Astrocyte (in vitro differentiated cells and primary cell): ENCODE measurements around the gene GORASP2. TPM values are rescaled to one million over a fixed set of nuclear protein-coding genes. Genes with fewer than 3 reads are reported as not detected.

Experiments used
- DNase-seq: peaks from one replicate; pipeline ENCODE4 v3.0.0-alpha.2; 2010; ENCODE audit warnings: low read depth
- FAIRE-seq: peaks from 2 replicates; lab custom pipeline; 2011; peaks lifted over from hg19 to GRCh38; lab: Jason Lieb, UNC
- H2AFZ ChIP-seq: 2 replicates; pipeline ENCODE4 v1.6.0; 2012; ENCODE audit warnings: low read depth, low read length, inconsistent platforms
- H3K27ac ChIP-seq: 2 replicates; pipeline ENCODE4 v1.5.1; 2011; ENCODE audit warnings: low read depth, low read length, inconsistent platforms
- H3K27me3 ChIP-seq: 2 replicates; pipeline ENCODE4 v1.6.0; 2011; ENCODE audit warnings: low read length, inconsistent platforms; ENCODE audit not compliant: insufficient read depth
- H3K36me3 ChIP-seq: 2 replicates; pipeline ENCODE4 v1.5.1; 2011; ENCODE audit warnings: low read length, inconsistent platforms; ENCODE audit not compliant: insufficient read depth
- H3K4me1 ChIP-seq: 2 replicates; pipeline ENCODE4 v1.5.1; 2011; ENCODE audit warnings: low read length, inconsistent platforms; ENCODE audit not compliant: insufficient read depth
- H3K4me2 ChIP-seq: 2 replicates; pipeline ENCODE4 v1.6.0; 2012; ENCODE audit warnings: low read length, inconsistent platforms
- H3K4me3 ChIP-seq: 2 replicates; pipeline ENCODE4 v1.5.1; 2011; ENCODE audit warnings: low read depth, mild to moderate bottlenecking, low read length, inconsistent platforms; ENCODE audit not compliant: insufficient read depth
- H3K79me2 ChIP-seq: 2 replicates; pipeline ENCODE4 v1.6.0; 2012; ENCODE audit warnings: mild to moderate bottlenecking, low read length, inconsistent platforms; ENCODE audit not compliant: insufficient read depth
- H3K9ac ChIP-seq: 2 replicates; pipeline ENCODE4 v1.6.0; 2012; ENCODE audit warnings: mild to moderate bottlenecking, low read length, inconsistent platforms
- H3K9me3 ChIP-seq: 2 replicates; pipeline ENCODE4 v1.5.1; 2012; ENCODE audit warnings: low read depth, mild to moderate bottlenecking, low read length, inconsistent platforms; ENCODE audit not compliant: insufficient read depth
- H4K20me1 ChIP-seq: 2 replicates; pipeline ENCODE4 v1.6.0; 2012; ENCODE audit warnings: low read length, inconsistent platforms; ENCODE audit not compliant: insufficient read depth
- H3K27ac Mint-ChIP-seq: one replicate; pipeline ENCODE4 v1.8.0; 2021; ENCODE audit warnings: mild to moderate bottlenecking, mixed read lengths; ENCODE audit not compliant: unreplicated experiment
- H3K27me3 Mint-ChIP-seq: one replicate; pipeline ENCODE4 v1.8.0; 2021; ENCODE audit warnings: low read depth, mixed read lengths; ENCODE audit not compliant: unreplicated experiment
- H3K36me3 Mint-ChIP-seq: one replicate; pipeline ENCODE4 v1.8.0; 2021; ENCODE audit warnings: low read depth, mixed read lengths; ENCODE audit not compliant: unreplicated experiment
- H3K4me1 Mint-ChIP-seq: one replicate; pipeline ENCODE4 v1.8.0; 2021; ENCODE audit warnings: low read depth, mixed read lengths; ENCODE audit not compliant: unreplicated experiment
- H3K4me3 Mint-ChIP-seq: one replicate; pipeline ENCODE4 v1.8.0; 2021; ENCODE audit warnings: mild to moderate bottlenecking, moderate library complexity, mixed read lengths; ENCODE audit not compliant: unreplicated experiment
- H3K9me3 Mint-ChIP-seq: one replicate; pipeline ENCODE4 v1.8.0; 2021; ENCODE audit warnings: mild to moderate bottlenecking, mixed read lengths; ENCODE audit not compliant: unreplicated experiment
- CTCF ChIP-seq: IDR thresholded peaks from 2 replicates; pipeline ENCODE4 v1.5.1; 2011; ENCODE audit warnings: low read depth, mild to moderate bottlenecking, inconsistent platforms, low read length, moderate library complexity; ENCODE audit not compliant: insufficient read depth
- EZH2 ChIP-seq: IDR thresholded peaks from 2 replicates; pipeline ENCODE4 v1.6.1; 2012; ENCODE audit warnings: mild to moderate bottlenecking, low read length, inconsistent platforms; ENCODE audit not compliant: insufficient read depth
- total RNA-seq: library from RNA; stranded (reverse); gene quantifications from 2 replicates; pipeline ENCODE4 v1.2.1, GENCODE V29; 2021

Gene GORASP2
- total RNA-seq, 1 donor from 2014 or later = 116 TPM

- no peak overlapping the region for H3K27ac ChIP-seq
- H3K9me3 ChIP-seq = no peaks in the 10 kb centered on the region
- DNase-seq (no peak), FAIRE-seq (no peak)
- Mint-ChIP-seq H3K27ac (no peak overlapping the region), H3K36me3 (peaks cover 29% of the 10 kb centered on the region), H3K4me1 (peaks cover 12% of the 10 kb centered on the region), H3K27me3 (no peaks in the 10 kb centered on the region), H3K9me3 (no peaks in the 10 kb centered on the region), H3K4me3 (no peak overlapping the region)
- TF ChIP-seq EZH2 = no peak
- TF ChIP-seq CTCF = no peak
- H3K36me3 ChIP-seq = peaks cover 57% of the 10 kb centered on the region
- H3K4me3 ChIP-seq = no peak overlapping the region
- peaks cover 84% of the 10 kb centered on the region for H4K20me1 ChIP-seq
- H3K4me2 ChIP-seq = no peak overlapping the region
- no peak overlapping the region for H2AFZ ChIP-seq
- H3K4me1 ChIP-seq = no peaks in the 10 kb centered on the region
- H3K79me2 ChIP-seq = peaks cover 71% of the 10 kb centered on the region
- no peak overlapping the region for H3K9ac ChIP-seq
- H3K27me3 ChIP-seq = no peaks in the 10 kb centered on the region
Observed at GRCh38 chr2:170950221-170950761, 21.2 kb downstream of the GORASP2 start.

DNA sequence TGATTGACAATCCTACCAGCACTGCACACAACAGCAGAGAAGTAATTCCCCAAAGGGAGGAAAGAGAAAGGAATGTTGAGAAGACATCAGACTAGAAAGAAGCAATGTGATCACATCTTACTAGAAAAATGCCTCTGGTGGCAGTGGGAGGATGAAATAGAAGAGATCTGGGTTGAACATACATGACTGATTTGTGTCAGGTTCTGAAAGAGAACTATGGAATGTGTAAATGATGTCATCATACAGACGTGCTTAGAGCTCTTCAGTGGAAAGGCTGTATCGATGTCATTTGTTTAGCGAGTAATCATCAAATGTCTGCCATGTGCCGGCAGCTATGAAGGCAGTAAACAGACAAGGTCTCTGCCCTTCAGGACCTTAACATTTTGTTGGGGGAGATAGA lies 24.9 kb downstream of the GORASP2 start:
- peaks cover 84% of the 10 kb centered on the region for H3K36me3 ChIP-seq
- peak overlapping the region; percentile 55 for H3K4me3 Mint-ChIP-seq
- peaks cover 35% of the 10 kb centered on the region for H3K79me2 ChIP-seq
- H4K20me1 ChIP-seq = peaks cover 66% of the 10 kb centered on the region
- no peaks in the 10 kb centered on the region for H3K27me3 ChIP-seq
- no peak for TF ChIP-seq EZH2
- no peak for TF ChIP-seq CTCF
- H3K4me3 ChIP-seq = no peak overlapping the region
- peak overlapping the region; percentile 82 for H3K27ac Mint-ChIP-seq
- H3K4me1 ChIP-seq = no peaks in the 10 kb centered on the region
- no peaks in the 10 kb centered on the region for H3K9me3 Mint-ChIP-seq
- peaks cover 32% of the 10 kb centered on the region for H3K36me3 Mint-ChIP-seq
- H3K27me3 Mint-ChIP-seq = no peaks in the 10 kb centered on the region
- no peak overlapping the region for H3K9ac ChIP-seq
- FAIRE-seq (peak; percentile 5), DNase-seq (no peak)
- H2AFZ ChIP-seq = no peak overlapping the region
- H3K4me2 ChIP-seq = no peak overlapping the region
- H3K27ac ChIP-seq = no peak overlapping the region
- H3K9me3 ChIP-seq = no peaks in the 10 kb centered on the region
- peaks cover 10% of the 10 kb centered on the region for H3K4me1 Mint-ChIP-seq

GRCh38 chr2:170963386-170963785 lies 34.3 kb downstream of the GORASP2 start:
- Histone ChIP-seq H3K4me3 (no peak overlapping the region), H3K27ac (no peak overlapping the region), H3K79me2 (peaks cover 8% of the 10 kb centered on the region), H3K9ac (no peak overlapping the region), H3K4me1 (peaks cover 19% of the 10 kb centered on the region), H3K27me3 (no peaks in the 10 kb centered on the region), H3K4me2 (no peak overlapping the region), H2AFZ (no peak overlapping the region), H3K36me3 (peaks cover 57% of the 10 kb centered on the region), H4K20me1 (peaks cover 51% of the 10 kb centered on the region), H3K9me3 (no peaks in the 10 kb centered on the region)
- DNase-seq (no peak), FAIRE-seq (no peak)
- H3K4me3 Mint-ChIP-seq = no peak overlapping the region
- H3K9me3 Mint-ChIP-seq = no peaks in the 10 kb centered on the region
- peak overlapping the region; percentile 34 for H3K27ac Mint-ChIP-seq
- no peaks in the 10 kb centered on the region for H3K27me3 Mint-ChIP-seq
- H3K36me3 Mint-ChIP-seq = peaks cover 23% of the 10 kb centered on the region
- H3K4me1 Mint-ChIP-seq = peaks cover 18% of the 10 kb centered on the region
- TF ChIP-seq CTCF (no peak), EZH2 (no peak)
